Ishikawa (cell line): Measurements from ENCODE around the gene ZBED5.

ENCODE experiments used
- EGR1 ChIP-seq: IDR thresholded peaks from 2 replicates; pipeline ENCODE4 v1.6.1; 2012
- EP300 ChIP-seq: IDR thresholded peaks from 2 replicates; pipeline ENCODE4 v1.6.1; 2012; ENCODE audit warnings: borderline replicate concordance
- YY1 ChIP-seq: IDR thresholded peaks from 2 replicates; pipeline ENCODE4 v1.6.1; 2012; ENCODE audit warnings: low read depth
- TF ChIP-seq, protein P1 (sequence below): IDR thresholded peaks from 2 replicates; pipeline ENCODE4 v1.6.1; 2012; ENCODE audit warnings: low read depth, mild to moderate bottlenecking

- TF ChIP-seq EGR1 (no peak), EP300 (no peak), YY1 (no peak)
- TF ChIP-seq, protein P1, sequence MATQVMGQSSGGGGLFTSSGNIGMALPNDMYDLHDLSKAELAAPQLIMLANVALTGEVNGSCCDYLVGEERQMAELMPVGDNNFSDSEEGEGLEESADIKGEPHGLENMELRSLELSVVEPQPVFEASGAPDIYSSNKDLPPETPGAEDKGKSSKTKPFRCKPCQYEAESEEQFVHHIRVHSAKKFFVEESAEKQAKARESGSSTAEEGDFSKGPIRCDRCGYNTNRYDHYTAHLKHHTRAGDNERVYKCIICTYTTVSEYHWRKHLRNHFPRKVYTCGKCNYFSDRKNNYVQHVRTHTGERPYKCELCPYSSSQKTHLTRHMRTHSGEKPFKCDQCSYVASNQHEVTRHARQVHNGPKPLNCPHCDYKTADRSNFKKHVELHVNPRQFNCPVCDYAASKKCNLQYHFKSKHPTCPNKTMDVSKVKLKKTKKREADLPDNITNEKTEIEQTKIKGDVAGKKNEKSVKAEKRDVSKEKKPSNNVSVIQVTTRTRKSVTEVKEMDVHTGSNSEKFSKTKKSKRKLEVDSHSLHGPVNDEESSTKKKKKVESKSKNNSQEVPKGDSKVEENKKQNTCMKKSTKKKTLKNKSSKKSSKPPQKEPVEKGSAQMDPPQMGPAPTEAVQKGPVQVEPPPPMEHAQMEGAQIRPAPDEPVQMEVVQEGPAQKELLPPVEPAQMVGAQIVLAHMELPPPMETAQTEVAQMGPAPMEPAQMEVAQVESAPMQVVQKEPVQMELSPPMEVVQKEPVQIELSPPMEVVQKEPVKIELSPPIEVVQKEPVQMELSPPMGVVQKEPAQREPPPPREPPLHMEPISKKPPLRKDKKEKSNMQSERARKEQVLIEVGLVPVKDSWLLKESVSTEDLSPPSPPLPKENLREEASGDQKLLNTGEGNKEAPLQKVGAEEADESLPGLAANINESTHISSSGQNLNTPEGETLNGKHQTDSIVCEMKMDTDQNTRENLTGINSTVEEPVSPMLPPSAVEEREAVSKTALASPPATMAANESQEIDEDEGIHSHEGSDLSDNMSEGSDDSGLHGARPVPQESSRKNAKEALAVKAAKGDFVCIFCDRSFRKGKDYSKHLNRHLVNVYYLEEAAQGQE, result no peak
These were observed 39.3 kb downstream of the ZBED5 start for GRCh38 chr11:10818594-10818993.
